DND-41 (cell line): ENCODE results near the gene CRYBG1.

Source experiments
- CTCF ChIP-seq: IDR thresholded peaks from 2 replicates; pipeline ENCODE4 v1.5.1; 2012; ENCODE audit warnings: borderline replicate concordance, low read length, moderate library complexity, mild to moderate bottlenecking; ENCODE audit not compliant: poor library complexity, severe bottlenecking; ENCODE audit errors: extremely low read depth
- EZH2 ChIP-seq: IDR thresholded peaks from 3 replicates; pipeline ENCODE4 v1.6.1; 2012; ENCODE audit warnings: borderline replicate concordance, low read depth, mild to moderate bottlenecking, moderate library complexity, low read length, inconsistent platforms; ENCODE audit not compliant: severe bottlenecking

- TF ChIP-seq CTCF: no peak
- TF ChIP-seq EZH2: no peak
These were observed 197.3 kb downstream of the CRYBG1 start for GRCh38 chr6:106557837-106558236.
